Keratinocyte (primary cell): Measurements from ENCODE around the gene LRRC41. TPM values are rescaled to one million over a fixed set of nuclear protein-coding genes. Genes with fewer than 3 reads are reported as not detected.

ENCODE experiments used
- DNase-seq: peaks from one replicate; pipeline ENCODE4 v3.0.0-alpha.2; 2011; ENCODE audit warnings: low read depth, missing footprints, low spot score
- FAIRE-seq: peaks from 2 replicates; lab custom pipeline; 2011; peaks lifted over from hg19 to GRCh38; lab: Jason Lieb, UNC
- H2AFZ ChIP-seq: 2 replicates; pipeline ENCODE4 v1.6.0; 2012; ENCODE audit warnings: low read length, control low read depth, inconsistent platforms; ENCODE audit not compliant: control insufficient read depth
- H3K27ac ChIP-seq: 2 replicates; pipeline ENCODE4 v1.5.1; 2011; ENCODE audit warnings: low read length; ENCODE audit not compliant: control insufficient read depth, insufficient read depth
- H3K27me3 ChIP-seq: 3 replicates; pipeline ENCODE4 v1.6.0; 2011; ENCODE audit warnings: low read length; ENCODE audit not compliant: control insufficient read depth, insufficient read depth; ENCODE audit errors: extremely low read depth
- H3K36me3 ChIP-seq, 2 experiments: 2 replicates in 1 of 2; 3 replicates in 1 of 2; pipeline ENCODE4 v1.5.1; 2011; ENCODE audit warnings: low read length in 2 of 2, mild to moderate bottlenecking in 1 of 2; ENCODE audit not compliant: control insufficient read depth in 2 of 2, insufficient read depth in 2 of 2; ENCODE audit errors: extremely low read depth in 1 of 2
- H3K4me1 ChIP-seq: 3 replicates; pipeline ENCODE4 v1.5.1; 2011; ENCODE audit warnings: low read length; ENCODE audit not compliant: control insufficient read depth, insufficient read depth; ENCODE audit errors: extremely low read depth
- H3K4me2 ChIP-seq: 3 replicates; pipeline ENCODE4 v1.6.0; 2011; ENCODE audit warnings: low read depth, low read length; ENCODE audit not compliant: control insufficient read depth, insufficient read depth; ENCODE audit errors: extremely low read depth
- H3K4me3 ChIP-seq, 3 experiments: fragments of 200-600 bp in 1 of 3; sonication (generic) in 1 of 3; 2 replicates in 2 of 3; 3 replicates in 1 of 3; pipeline ENCODE4 v1.5.1; 2011 to 2016; ENCODE audit warnings: low read length in 3 of 3, mild to moderate bottlenecking in 3 of 3, control low read depth in 2 of 3, inconsistent platforms in 1 of 3, low read depth in 1 of 3, mixed read lengths in 1 of 3, mixed run types in 1 of 3, moderate library complexity in 1 of 3; ENCODE audit not compliant: control insufficient read depth in 2 of 3, insufficient read depth in 2 of 3; ENCODE audit errors: extremely low read depth in 1 of 3
- H3K79me2 ChIP-seq: 2 replicates; pipeline ENCODE4 v1.6.0; 2012; ENCODE audit warnings: low read length; ENCODE audit not compliant: control insufficient read depth, insufficient read depth
- H3K9ac ChIP-seq: 3 replicates; pipeline ENCODE4 v1.6.0; 2011; ENCODE audit warnings: low read length; ENCODE audit not compliant: control insufficient read depth, insufficient read depth; ENCODE audit errors: extremely low read depth
- H3K9me1 ChIP-seq: 3 replicates; pipeline ENCODE4 v1.6.0; 2011; ENCODE audit warnings: low read length; ENCODE audit not compliant: control insufficient read depth, insufficient read depth; ENCODE audit errors: extremely low read depth
- H3K9me3 ChIP-seq: 2 replicates; pipeline ENCODE4 v1.5.1; 2012; ENCODE audit warnings: low read depth, low read length; ENCODE audit not compliant: control insufficient read depth
- H4K20me1 ChIP-seq: 3 replicates; pipeline ENCODE4 v1.6.0; 2011; ENCODE audit warnings: low read length; ENCODE audit not compliant: control insufficient read depth, insufficient read depth; ENCODE audit errors: extremely low read depth
- EZH2 ChIP-seq: IDR thresholded peaks from one replicate; pipeline ENCODE4 v1.6.1; 2012; ENCODE audit warnings: inconsistent platforms, mild to moderate bottlenecking, low read length, moderate library complexity
- dilution Hi-C: fragments of 300-500 bp; cut with MboI; formaldehyde crosslinking; loops from one replicate; pipeline ENCODE4 v1.7.0; 2020; ENCODE audit warnings: low sequenced_read_pairs; ENCODE audit not compliant: extremely low pct_ligation_motif_present
- polyA plus RNA-seq, 5 experiments: library from polyadenylated mRNA; depleted of rRNA in 3 of 5; stranded (reverse) in 3 of 5; stranded (forward) in 1 of 5; unstranded in 1 of 5; fragments of >200 nt; gene quantifications; 1 replicate in 1 of 5; 2 replicates in 3 of 5; 3 replicates in 1 of 5; pipeline versions ENCODE4 v1.2.1 to v1.2.3, GENCODE V29; 2011 to 2012; ENCODE audit warnings: missing spikeins in 2 of 5, low read depth in 1 of 5, low replicate concordance in 1 of 5
- TF ChIP-seq, protein P1 (sequence below), 3 experiments: IDR thresholded peaks in 1 of 3; conservative IDR thresholded peaks in 1 of 3; optimal IDR thresholded peaks in 1 of 3; 2 replicates in 2 of 3; 3 replicates in 1 of 3; pipeline versions ENCODE3 to v1.5.1; 2011; ENCODE audit warnings: low read length in 3 of 3, mild to moderate bottlenecking in 3 of 3, moderate library complexity in 2 of 3, control low read depth in 1 of 3, inconsistent platforms in 1 of 3; ENCODE audit not compliant: insufficient read depth in 2 of 3; ENCODE audit errors: extremely low read depth in 1 of 3

Gene LRRC41
- polyA plus RNA-seq, 1 donor (not counting 4 experiments of a cell fraction or from before 2014, with no cell fraction given) = 51.2 TPM

DNA sequence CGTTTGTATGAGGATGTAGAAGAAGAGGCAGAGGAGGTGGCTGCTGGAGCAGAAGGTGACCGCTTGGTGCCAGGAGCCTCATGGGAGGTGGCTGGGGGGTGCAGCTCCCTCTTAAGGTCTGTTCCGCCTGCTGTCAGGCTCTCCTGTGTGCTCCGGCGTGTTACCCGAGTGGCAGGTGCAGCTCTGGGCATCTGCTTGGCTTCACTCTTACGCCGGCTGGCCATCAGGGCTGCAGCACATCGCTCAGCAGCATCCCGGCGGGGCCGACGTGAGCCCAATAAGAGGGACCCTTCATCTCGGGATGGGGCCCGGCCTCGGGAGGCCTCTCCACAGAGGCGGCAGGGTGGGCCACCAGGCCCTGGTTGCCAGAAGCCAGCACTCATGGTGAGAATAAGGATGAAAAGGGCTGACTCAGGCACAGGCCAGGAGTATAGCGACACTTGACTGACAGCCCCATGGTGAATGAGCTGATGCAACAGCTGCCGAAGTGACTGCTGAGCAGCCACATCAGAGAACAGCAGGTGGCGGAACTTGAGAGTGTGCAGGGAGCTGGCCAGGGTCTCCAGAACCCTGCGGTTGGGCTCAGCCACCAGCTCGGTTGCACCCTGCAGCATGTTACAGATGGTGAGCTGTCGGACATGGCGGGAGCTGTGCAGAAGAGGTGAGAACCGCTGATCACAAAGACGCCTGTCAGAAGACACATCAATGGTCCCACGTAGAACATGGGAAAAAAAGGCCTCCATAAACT is 17.5 kb downstream of the LRRC41 start:
- no peak overlapping the region for H2AFZ ChIP-seq
- no peak for TF ChIP-seq EZH2
- TF ChIP-seq, protein P1, sequence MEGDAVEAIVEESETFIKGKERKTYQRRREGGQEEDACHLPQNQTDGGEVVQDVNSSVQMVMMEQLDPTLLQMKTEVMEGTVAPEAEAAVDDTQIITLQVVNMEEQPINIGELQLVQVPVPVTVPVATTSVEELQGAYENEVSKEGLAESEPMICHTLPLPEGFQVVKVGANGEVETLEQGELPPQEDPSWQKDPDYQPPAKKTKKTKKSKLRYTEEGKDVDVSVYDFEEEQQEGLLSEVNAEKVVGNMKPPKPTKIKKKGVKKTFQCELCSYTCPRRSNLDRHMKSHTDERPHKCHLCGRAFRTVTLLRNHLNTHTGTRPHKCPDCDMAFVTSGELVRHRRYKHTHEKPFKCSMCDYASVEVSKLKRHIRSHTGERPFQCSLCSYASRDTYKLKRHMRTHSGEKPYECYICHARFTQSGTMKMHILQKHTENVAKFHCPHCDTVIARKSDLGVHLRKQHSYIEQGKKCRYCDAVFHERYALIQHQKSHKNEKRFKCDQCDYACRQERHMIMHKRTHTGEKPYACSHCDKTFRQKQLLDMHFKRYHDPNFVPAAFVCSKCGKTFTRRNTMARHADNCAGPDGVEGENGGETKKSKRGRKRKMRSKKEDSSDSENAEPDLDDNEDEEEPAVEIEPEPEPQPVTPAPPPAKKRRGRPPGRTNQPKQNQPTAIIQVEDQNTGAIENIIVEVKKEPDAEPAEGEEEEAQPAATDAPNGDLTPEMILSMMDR (optimal IDR thresholded peaks at IDR 0.05 in 1 of 3, IDR thresholded peaks at IDR 0.05 in 1 of 3, conservative IDR thresholded peaks at IDR 0.05 in 1 of 3; ENCODE audit: extremely low read depth in 1 of 3, insufficient read depth in 2 of 3, low read length in 3 of 3) = no peak
- no peak overlapping the region for H3K9ac ChIP-seq
- H3K27me3 ChIP-seq = no peaks in the 10 kb centered on the region
- FAIRE-seq (no peak), DNase-seq (no peak)
- H3K4me2 ChIP-seq = no peak overlapping the region
- no peak overlapping the region for H3K4me3 ChIP-seq
- peaks cover 24 to 29% of the 10 kb centered on the region in 2 experiments for H3K36me3 ChIP-seq
- H3K79me2 ChIP-seq = no peaks in the 10 kb centered on the region
- H4K20me1 ChIP-seq = no peaks in the 10 kb centered on the region
- H3K9me3 ChIP-seq = no peaks in the 10 kb centered on the region
- dilution Hi-C loops = no loop called here
- H3K9me1 ChIP-seq = peaks cover 2% of the 10 kb centered on the region
- peaks cover 19% of the 10 kb centered on the region for H3K4me1 ChIP-seq
- H3K27ac ChIP-seq = no peak overlapping the region

DNA sequence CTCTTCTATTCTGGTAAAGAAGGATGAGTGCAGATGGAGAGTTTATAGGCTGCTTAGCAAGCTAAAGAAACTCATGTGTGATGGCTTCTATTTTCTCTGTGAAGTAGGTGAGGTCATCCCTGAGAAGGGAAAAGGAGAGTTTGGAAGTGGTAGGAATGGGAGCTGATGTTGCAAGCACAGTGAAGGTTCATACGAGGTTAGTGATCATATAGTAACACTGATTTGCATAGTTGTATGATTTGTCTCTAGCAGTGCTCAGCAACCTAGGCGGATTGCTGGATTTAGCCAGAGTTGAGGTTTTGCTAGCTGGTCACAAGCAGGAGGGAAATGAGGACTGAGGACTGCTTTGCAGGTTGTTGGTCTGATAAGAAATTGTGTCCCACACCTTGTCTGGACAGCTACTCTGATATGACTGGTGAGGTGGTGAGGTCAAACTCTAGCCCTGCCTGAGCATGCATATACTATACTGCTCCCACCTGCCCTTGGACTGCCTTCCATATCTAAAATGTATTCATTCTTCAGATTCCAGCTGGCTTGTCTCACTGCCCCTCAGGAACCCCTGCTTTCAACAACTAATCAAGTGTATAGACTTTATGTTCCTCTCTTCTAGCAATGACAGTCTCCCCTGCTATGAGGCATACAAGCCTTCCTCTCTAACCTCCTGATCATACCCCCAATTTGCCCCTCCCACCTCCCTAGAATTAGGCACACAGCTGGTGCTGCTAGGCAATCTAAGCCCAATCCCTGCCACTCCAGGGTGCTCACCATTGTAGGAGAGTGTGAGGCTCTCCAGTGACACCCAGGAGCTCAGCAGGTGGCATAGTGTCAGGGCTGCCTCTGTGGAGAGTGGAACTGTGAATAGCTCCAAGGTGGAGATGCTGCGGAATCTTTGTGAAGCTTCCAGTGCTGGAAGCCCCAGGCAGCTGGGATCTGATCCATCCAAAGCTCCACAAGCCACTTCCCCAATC is 18.5 kb downstream of the LRRC41 start:
- peaks cover 2% of the 10 kb centered on the region for H3K9me1 ChIP-seq
- no peaks in the 10 kb centered on the region for H4K20me1 ChIP-seq
- H3K4me3 ChIP-seq = no peak overlapping the region
- TF ChIP-seq EZH2 = no peak
- TF ChIP-seq, protein P1 (optimal IDR thresholded peaks at IDR 0.05 in 1 of 3, IDR thresholded peaks at IDR 0.05 in 1 of 3, conservative IDR thresholded peaks at IDR 0.05 in 1 of 3; ENCODE audit: extremely low read depth in 1 of 3, insufficient read depth in 2 of 3, low read length in 3 of 3) = no peak
- no peaks in the 10 kb centered on the region for H3K9me3 ChIP-seq
- peaks cover 17% of the 10 kb centered on the region for H3K4me1 ChIP-seq
- FAIRE-seq = no peak
- H3K36me3 ChIP-seq = peaks cover 27 to 38% of the 10 kb centered on the region in 2 experiments
- no peak for DNase-seq
- no peak overlapping the region for H3K4me2 ChIP-seq
- H3K9ac ChIP-seq = no peak overlapping the region
- no peak overlapping the region for H2AFZ ChIP-seq
- no peaks in the 10 kb centered on the region for H3K79me2 ChIP-seq
- no peaks in the 10 kb centered on the region for H3K27me3 ChIP-seq
- H3K27ac ChIP-seq = no peak overlapping the region
- dilution Hi-C loops = no loop called here
